WTC11 (cell line): ENCODE measurements around the gene FBXO21. TPM values are rescaled to one million over a fixed set of nuclear protein-coding genes. Genes with fewer than 3 reads are reported as not detected.

ENCODE experiments used
- ATAC-seq: fragments of 200-7000 bp; cut with Tn5 transposase; 2 replicates; pipeline ENCODE4 v1.10.0; 2021; ENCODE audit warnings: mild to moderate bottlenecking, moderate library complexity
- CTCF ChIA-PET: fragments of 300-600 bp; sonication (Branson Sonifier 250); formaldehyde crosslinking; loops from one replicate; lab custom pipeline; 2021; ENCODE audit warnings: antibody characterized with exemption; lab: Charles Lee
- POLR2A ChIA-PET: fragments of 350-600 bp; sonication (Branson Sonifier 250); formaldehyde crosslinking; loops from one replicate; lab custom pipeline; 2021; ENCODE audit warnings: antibody characterized with exemption; lab: Charles Lee
- DNase-seq: peaks from one replicate; pipeline ENCODE4 v3.0.0; 2021; ENCODE audit warnings: low spot score
- H3K27ac Mint-ChIP-seq: 2 replicates; pipeline ENCODE4 v1.8.0; 2021; ENCODE audit warnings: mixed read lengths
- H3K27me3 Mint-ChIP-seq: 2 replicates; pipeline ENCODE4 v1.8.0; 2021; ENCODE audit warnings: low read depth, mild to moderate bottlenecking, moderate library complexity, mixed read lengths
- H3K36me3 Mint-ChIP-seq: 2 replicates; pipeline ENCODE4 v1.8.0; 2021; ENCODE audit warnings: mixed read lengths
- H3K4me1 Mint-ChIP-seq: 2 replicates; pipeline ENCODE4 v1.8.0; 2022; ENCODE audit warnings: mixed read lengths
- H3K4me3 Mint-ChIP-seq: 2 replicates; pipeline ENCODE4 v1.8.0; 2021; ENCODE audit warnings: mild to moderate bottlenecking, moderate library complexity, mixed read lengths
- H3K9me3 Mint-ChIP-seq: 2 replicates; pipeline ENCODE4 v1.8.0; 2021; ENCODE audit warnings: mixed read lengths
- ATF1 ChIP-seq: sonication (generic); formaldehyde crosslinking; IDR thresholded peaks from 2 replicates; pipeline ENCODE4 v1.8.1; 2023; ENCODE audit warnings: mild to moderate bottlenecking, moderate library complexity, missing genetic modification reagents
- CBFB ChIP-seq: sonication (generic); formaldehyde crosslinking; IDR thresholded peaks from 2 replicates; pipeline ENCODE4 v1.8.1; 2022; ENCODE audit warnings: mild to moderate bottlenecking, low read depth, missing genetic modification reagents
- CREB1 ChIP-seq: sonication (generic); formaldehyde crosslinking; IDR thresholded peaks from 2 replicates; pipeline ENCODE4 v1.8.0; 2023; ENCODE audit warnings: mild to moderate bottlenecking, missing genetic modification reagents
- ELF4 ChIP-seq: sonication (generic); formaldehyde crosslinking; IDR thresholded peaks from 2 replicates; pipeline ENCODE4 v1.8.1; 2022; ENCODE audit warnings: low read depth, mild to moderate bottlenecking, moderate library complexity, missing genetic modification reagents
- ESRRA ChIP-seq: sonication (generic); formaldehyde crosslinking; IDR thresholded peaks from 2 replicates; pipeline ENCODE4 v1.8.1; 2022; ENCODE audit warnings: mild to moderate bottlenecking, missing genetic modification reagents, borderline replicate concordance
- GTF2I ChIP-seq: fragments of 250-450 bp; sonication (Bioruptor Pico); conservative IDR thresholded peaks from 2 replicates; pipeline ENCODE4 v1.4.0; 2021; ENCODE audit warnings: mild to moderate bottlenecking
- HMGA2 ChIP-seq: fragments of 250-450 bp; sonication (Bioruptor Pico); IDR thresholded peaks from 2 replicates; pipeline ENCODE4 v1.4.0; 2021; ENCODE audit warnings: mild to moderate bottlenecking, moderate library complexity
- IRF2 ChIP-seq: sonication (generic); formaldehyde crosslinking; IDR thresholded peaks from 2 replicates; pipeline ENCODE4 v1.8.0; 2022; ENCODE audit warnings: low read depth, missing genetic modification reagents, borderline replicate concordance
- KAT7 ChIP-seq: sonication (generic); formaldehyde crosslinking; IDR thresholded peaks from 2 replicates; pipeline ENCODE4 v1.8.1; 2023; ENCODE audit warnings: missing genetic modification reagents, mild to moderate bottlenecking, borderline replicate concordance
- NR1H2 ChIP-seq: sonication (generic); formaldehyde crosslinking; IDR thresholded peaks from 2 replicates; pipeline ENCODE4 v1.9.0; 2021; ENCODE audit warnings: mild to moderate bottlenecking, moderate library complexity, missing genetic modification reagents
- RELA ChIP-seq: sonication (generic); formaldehyde crosslinking; IDR thresholded peaks from 2 replicates; pipeline ENCODE4 v1.8.1; 2022; ENCODE audit warnings: missing genetic modification reagents, mild to moderate bottlenecking, borderline replicate concordance
- SMAD4 ChIP-seq: sonication (generic); formaldehyde crosslinking; IDR thresholded peaks from 2 replicates; pipeline ENCODE4 v1.8.0; 2022; ENCODE audit warnings: mild to moderate bottlenecking, missing genetic modification reagents
- TEAD1 ChIP-seq: sonication (generic); formaldehyde crosslinking; IDR thresholded peaks from 2 replicates; pipeline ENCODE4 v1.8.0; 2022; ENCODE audit warnings: mild to moderate bottlenecking, missing genetic modification reagents
- TP53 ChIP-seq: sonication (generic); formaldehyde crosslinking; IDR thresholded peaks from 2 replicates; pipeline ENCODE4 v1.8.1; 2023; ENCODE audit warnings: mild to moderate bottlenecking, missing genetic modification reagents
- ZBTB21 ChIP-seq: sonication (generic); formaldehyde crosslinking; IDR thresholded peaks from 2 replicates; pipeline ENCODE4 v1.8.1; 2023; ENCODE audit warnings: mild to moderate bottlenecking, missing genetic modification reagents, borderline replicate concordance
- ZNF121 ChIP-seq: sonication (generic); formaldehyde crosslinking; IDR thresholded peaks from 2 replicates; pipeline ENCODE4 v1.8.0; 2023; ENCODE audit warnings: missing genetic modification reagents
- total RNA-seq: library from RNA; stranded (reverse); gene quantifications from 3 replicates; pipeline ENCODE4 v1.2.3, GENCODE V29; 2021
- TF ChIP-seq, protein P1 (sequence below): fragments of 250-450 bp; sonication (Bioruptor Pico); IDR thresholded peaks from 2 replicates; pipeline ENCODE4 v1.9.0; 2021; ENCODE audit warnings: mild to moderate bottlenecking
- TF ChIP-seq, protein P2 (sequence below): sonication (generic); formaldehyde crosslinking; IDR thresholded peaks from 2 replicates; pipeline ENCODE4 v1.8.1; 2022; ENCODE audit warnings: mild to moderate bottlenecking, moderate library complexity, missing genetic modification reagents
- TF ChIP-seq, protein P3 (sequence below): sonication (generic); formaldehyde crosslinking; IDR thresholded peaks from 2 replicates; pipeline ENCODE4 v1.8.1; 2022; ENCODE audit warnings: missing genetic modification reagents, borderline replicate concordance
- TF ChIP-seq, protein P4 (sequence below): sonication (generic); formaldehyde crosslinking; IDR thresholded peaks from 2 replicates; pipeline ENCODE4 v1.8.0; 2022; ENCODE audit warnings: mild to moderate bottlenecking, missing genetic modification reagents
- TF ChIP-seq, protein P5 (sequence below): sonication (generic); formaldehyde crosslinking; IDR thresholded peaks from 2 replicates; pipeline ENCODE4 v1.8.1; 2022; ENCODE audit warnings: low read depth, mild to moderate bottlenecking, moderate library complexity, missing genetic modification reagents, borderline replicate concordance
- TF ChIP-seq, protein P6 (sequence below): sonication (generic); formaldehyde crosslinking; IDR thresholded peaks from 2 replicates; pipeline ENCODE4 v1.8.1; 2023; ENCODE audit warnings: mild to moderate bottlenecking, missing genetic modification reagents, moderate library complexity
- TF ChIP-seq, protein P7 (sequence below): sonication (generic); formaldehyde crosslinking; IDR thresholded peaks from 2 replicates; pipeline ENCODE4 v1.8.1; 2022; ENCODE audit warnings: low read depth, missing genetic modification reagents, borderline replicate concordance
- TF ChIP-seq, protein P8 (sequence below): fragments of 250-450 bp; sonication (Bioruptor Pico); IDR thresholded peaks from 2 replicates; pipeline ENCODE4 v1.9.0; 2021; ENCODE audit warnings: mild to moderate bottlenecking

Gene FBXO21
- total RNA-seq, 1 experiment from 2014 or later = 60.3 TPM

DNA sequence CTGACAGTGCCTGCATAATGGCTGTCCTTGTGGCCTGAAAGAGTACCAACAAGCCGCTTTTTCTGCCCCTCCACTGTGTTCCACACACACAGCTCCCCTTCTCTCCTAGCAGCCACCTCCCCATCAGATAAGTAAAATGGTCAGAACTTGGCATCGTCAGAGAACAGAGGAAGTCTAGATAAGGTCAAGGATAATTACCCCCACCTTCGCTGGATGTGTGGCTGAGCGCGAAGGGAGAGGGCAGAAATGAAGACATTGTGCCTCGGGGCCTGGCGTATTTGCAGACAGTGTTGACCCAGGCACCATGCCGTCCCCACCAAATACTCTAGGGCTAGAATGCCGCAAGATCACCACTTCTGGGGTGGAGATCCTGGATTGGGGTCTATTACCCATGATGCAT lies 30.6 kb downstream of the FBXO21 start:
- no peak overlapping the region for H3K4me3 Mint-ChIP-seq
- TF ChIP-seq TP53 (CRISPR knock-in tag) (no peak), CREB1 (no peak), ATF1 (CRISPR knock-in tag) (no peak), ZNF121 (CRISPR knock-in tag) (no peak), ZBTB21 (CRISPR knock-in tag) (no peak), HMGA2 (CRISPR knock-in tag) (no peak), RELA (CRISPR knock-in tag) (no peak), NR1H2 (CRISPR knock-in tag) (no peak), IRF2 (CRISPR knock-in tag) (no peak), ELF4 (no peak), KAT7 (CRISPR knock-in tag) (no peak), ESRRA (CRISPR knock-in tag) (no peak), TEAD1 (CRISPR knock-in tag) (no peak), SMAD4 (CRISPR knock-in tag) (no peak)
- TF ChIP-seq, protein P1, sequence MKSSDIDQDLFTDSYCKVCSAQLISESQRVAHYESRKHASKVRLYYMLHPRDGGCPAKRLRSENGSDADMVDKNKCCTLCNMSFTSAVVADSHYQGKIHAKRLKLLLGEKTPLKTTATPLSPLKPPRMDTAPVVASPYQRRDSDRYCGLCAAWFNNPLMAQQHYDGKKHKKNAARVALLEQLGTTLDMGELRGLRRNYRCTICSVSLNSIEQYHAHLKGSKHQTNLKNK (CRISPR knock-in tag) = no peak
- TF ChIP-seq, protein P2, sequence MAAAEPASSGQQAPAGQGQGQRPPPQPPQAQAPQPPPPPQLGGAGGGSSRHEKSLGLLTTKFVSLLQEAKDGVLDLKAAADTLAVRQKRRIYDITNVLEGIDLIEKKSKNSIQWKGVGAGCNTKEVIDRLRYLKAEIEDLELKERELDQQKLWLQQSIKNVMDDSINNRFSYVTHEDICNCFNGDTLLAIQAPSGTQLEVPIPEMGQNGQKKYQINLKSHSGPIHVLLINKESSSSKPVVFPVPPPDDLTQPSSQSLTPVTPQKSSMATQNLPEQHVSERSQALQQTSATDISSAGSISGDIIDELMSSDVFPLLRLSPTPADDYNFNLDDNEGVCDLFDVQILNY = no peak
- TF ChIP-seq, protein P3, sequence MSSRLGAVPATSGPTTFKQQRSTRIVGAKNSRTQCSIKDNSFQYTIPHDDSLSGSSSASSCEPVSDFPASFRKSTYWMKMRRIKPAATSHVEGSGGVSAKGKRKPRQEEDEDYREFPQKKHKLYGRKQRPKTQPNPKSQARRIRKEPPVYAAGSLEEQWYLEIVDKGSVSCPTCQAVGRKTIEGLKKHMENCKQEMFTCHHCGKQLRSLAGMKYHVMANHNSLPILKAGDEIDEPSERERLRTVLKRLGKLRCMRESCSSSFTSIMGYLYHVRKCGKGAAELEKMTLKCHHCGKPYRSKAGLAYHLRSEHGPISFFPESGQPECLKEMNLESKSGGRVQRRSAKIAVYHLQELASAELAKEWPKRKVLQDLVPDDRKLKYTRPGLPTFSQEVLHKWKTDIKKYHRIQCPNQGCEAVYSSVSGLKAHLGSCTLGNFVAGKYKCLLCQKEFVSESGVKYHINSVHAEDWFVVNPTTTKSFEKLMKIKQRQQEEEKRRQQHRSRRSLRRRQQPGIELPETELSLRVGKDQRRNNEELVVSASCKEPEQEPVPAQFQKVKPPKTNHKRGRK (CRISPR knock-in tag) = no peak
- TF ChIP-seq, protein P4, sequence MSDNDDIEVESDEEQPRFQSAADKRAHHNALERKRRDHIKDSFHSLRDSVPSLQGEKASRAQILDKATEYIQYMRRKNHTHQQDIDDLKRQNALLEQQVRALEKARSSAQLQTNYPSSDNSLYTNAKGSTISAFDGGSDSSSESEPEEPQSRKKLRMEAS (CRISPR knock-in tag) = no peak
- TF ChIP-seq, protein P5, sequence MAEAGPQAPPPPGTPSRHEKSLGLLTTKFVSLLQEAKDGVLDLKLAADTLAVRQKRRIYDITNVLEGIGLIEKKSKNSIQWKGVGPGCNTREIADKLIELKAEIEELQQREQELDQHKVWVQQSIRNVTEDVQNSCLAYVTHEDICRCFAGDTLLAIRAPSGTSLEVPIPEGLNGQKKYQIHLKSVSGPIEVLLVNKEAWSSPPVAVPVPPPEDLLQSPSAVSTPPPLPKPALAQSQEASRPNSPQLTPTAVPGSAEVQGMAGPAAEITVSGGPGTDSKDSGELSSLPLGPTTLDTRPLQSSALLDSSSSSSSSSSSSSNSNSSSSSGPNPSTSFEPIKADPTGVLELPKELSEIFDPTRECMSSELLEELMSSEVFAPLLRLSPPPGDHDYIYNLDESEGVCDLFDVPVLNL (CRISPR knock-in tag) = no peak
- TF ChIP-seq, all 79 proteins: peak for 0
- peaks cover 66% of the 10 kb centered on the region for H3K36me3 Mint-ChIP-seq
- no peaks in the 10 kb centered on the region for H3K9me3 Mint-ChIP-seq
- ChIA-PET POLR2A (no interaction called here), CTCF (no interaction called here)
- no peak for ATAC-seq
- H3K27ac Mint-ChIP-seq = no peak overlapping the region
- no peaks in the 10 kb centered on the region for H3K27me3 Mint-ChIP-seq
- DNase-seq = no peak
- H3K4me1 Mint-ChIP-seq = peaks cover 3% of the 10 kb centered on the region; the same call in 1 of the 2 replicates

DNA sequence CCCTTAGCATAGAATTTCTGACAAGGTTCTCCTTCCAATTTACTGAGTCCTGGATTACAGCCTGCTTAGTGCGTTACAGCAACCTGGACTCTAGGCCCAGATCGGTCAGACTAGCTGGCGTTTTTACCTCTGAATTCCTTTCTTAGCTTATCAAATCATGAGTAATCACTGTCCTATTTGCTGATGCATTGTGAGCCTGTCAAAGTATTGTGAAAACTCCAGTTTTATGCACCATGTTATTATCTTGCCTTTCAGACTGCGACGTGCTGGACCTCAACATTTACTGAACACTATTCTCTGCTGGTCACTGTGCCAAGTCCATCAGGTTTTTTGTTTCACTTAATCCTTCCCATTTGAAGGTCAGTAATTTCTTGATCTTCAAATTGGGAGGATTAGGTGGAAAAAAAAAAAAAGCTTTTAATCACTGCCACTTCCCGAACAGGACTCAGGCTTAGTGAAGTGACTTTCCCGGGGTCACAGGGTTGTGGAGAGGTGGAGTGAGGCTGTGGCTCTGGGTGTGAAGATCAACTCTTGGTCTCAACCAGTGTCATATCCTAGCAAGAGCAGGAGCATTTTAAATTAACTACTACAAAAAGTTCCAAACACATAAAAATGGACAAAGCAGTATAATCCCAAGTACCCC lies 31.2 kb downstream of the FBXO21 start:
- Mint-ChIP-seq H3K4me1 (peaks cover 3% of the 10 kb centered on the region; the same call in 1 of the 2 replicates), H3K27ac (no peak overlapping the region), H3K9me3 (no peaks in the 10 kb centered on the region), H3K4me3 (no peak overlapping the region), H3K27me3 (no peaks in the 10 kb centered on the region), H3K36me3 (peaks cover 66% of the 10 kb centered on the region)
- ChIA-PET POLR2A (no interaction called here), CTCF (no interaction called here)
- ATAC-seq (no peak), DNase-seq (no peak)
- TF ChIP-seq GTF2I (CRISPR knock-in tag) = no peak
- TF ChIP-seq, protein P6, sequence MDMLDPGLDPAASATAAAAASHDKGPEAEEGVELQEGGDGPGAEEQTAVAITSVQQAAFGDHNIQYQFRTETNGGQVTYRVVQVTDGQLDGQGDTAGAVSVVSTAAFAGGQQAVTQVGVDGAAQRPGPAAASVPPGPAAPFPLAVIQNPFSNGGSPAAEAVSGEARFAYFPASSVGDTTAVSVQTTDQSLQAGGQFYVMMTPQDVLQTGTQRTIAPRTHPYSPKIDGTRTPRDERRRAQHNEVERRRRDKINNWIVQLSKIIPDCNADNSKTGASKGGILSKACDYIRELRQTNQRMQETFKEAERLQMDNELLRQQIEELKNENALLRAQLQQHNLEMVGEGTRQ (CRISPR knock-in tag) = no peak
- TF ChIP-seq, protein P7, sequence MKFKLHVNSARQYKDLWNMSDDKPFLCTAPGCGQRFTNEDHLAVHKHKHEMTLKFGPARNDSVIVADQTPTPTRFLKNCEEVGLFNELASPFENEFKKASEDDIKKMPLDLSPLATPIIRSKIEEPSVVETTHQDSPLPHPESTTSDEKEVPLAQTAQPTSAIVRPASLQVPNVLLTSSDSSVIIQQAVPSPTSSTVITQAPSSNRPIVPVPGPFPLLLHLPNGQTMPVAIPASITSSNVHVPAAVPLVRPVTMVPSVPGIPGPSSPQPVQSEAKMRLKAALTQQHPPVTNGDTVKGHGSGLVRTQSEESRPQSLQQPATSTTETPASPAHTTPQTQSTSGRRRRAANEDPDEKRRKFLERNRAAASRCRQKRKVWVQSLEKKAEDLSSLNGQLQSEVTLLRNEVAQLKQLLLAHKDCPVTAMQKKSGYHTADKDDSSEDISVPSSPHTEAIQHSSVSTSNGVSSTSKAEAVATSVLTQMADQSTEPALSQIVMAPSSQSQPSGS (CRISPR knock-in tag) = no peak
- TF ChIP-seq, protein P8, sequence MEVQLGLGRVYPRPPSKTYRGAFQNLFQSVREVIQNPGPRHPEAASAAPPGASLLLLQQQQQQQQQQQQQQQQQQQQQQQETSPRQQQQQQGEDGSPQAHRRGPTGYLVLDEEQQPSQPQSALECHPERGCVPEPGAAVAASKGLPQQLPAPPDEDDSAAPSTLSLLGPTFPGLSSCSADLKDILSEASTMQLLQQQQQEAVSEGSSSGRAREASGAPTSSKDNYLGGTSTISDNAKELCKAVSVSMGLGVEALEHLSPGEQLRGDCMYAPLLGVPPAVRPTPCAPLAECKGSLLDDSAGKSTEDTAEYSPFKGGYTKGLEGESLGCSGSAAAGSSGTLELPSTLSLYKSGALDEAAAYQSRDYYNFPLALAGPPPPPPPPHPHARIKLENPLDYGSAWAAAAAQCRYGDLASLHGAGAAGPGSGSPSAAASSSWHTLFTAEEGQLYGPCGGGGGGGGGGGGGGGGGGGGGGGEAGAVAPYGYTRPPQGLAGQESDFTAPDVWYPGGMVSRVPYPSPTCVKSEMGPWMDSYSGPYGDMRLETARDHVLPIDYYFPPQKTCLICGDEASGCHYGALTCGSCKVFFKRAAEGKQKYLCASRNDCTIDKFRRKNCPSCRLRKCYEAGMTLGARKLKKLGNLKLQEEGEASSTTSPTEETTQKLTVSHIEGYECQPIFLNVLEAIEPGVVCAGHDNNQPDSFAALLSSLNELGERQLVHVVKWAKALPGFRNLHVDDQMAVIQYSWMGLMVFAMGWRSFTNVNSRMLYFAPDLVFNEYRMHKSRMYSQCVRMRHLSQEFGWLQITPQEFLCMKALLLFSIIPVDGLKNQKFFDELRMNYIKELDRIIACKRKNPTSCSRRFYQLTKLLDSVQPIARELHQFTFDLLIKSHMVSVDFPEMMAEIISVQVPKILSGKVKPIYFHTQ (CRISPR knock-in tag) = no peak
- no peak for TF ChIP-seq CBFB
